Stimulated activated CD8-positive, alpha-beta memory T cell treated with anti-CD3 and anti-CD28 coated beads, Interleukin-15, amount 100 ng/mL, for 48 hours (primary cell): Measurements from ENCODE around the gene ROR2.

Experiments
- DNase-seq, 2 donors: peaks; one replicate each; pipeline ENCODE4 v3.0.0-alpha.2; 2020; ENCODE audit warnings: low read depth in 2 of 2

Gene ROR2

GRCh38 chr9:91879231-91879630 is 70.8 kb downstream of the ROR2 start:
- DNase-seq, result no peak

- no peak for DNase-seq
These were observed 76.4 kb downstream of the ROR2 start for GRCh38 chr9:91873637-91874051.

GRCh38 chr9:91868732-91869391 is 81.2 kb downstream of the ROR2 start:
- DNase-seq, result no peak

- DNase-seq, result no peak
These were observed 82.3 kb downstream of the ROR2 start for GRCh38 chr9:91867740-91868139.

GRCh38 chr9:91865041-91865440 is 85.0 kb downstream of the ROR2 start:
- DNase-seq, result no peak

GRCh38 chr9:91864380-91864779 is 85.6 kb downstream of the ROR2 start:
- no peak for DNase-seq

- no peak for DNase-seq
These were observed 86.6 kb downstream of the ROR2 start for GRCh38 chr9:91863469-91863868.

- DNase-seq, result no peak
These were observed 91.6 kb downstream of the ROR2 start for GRCh38 chr9:91858213-91859030.

- DNase-seq, result no peak
These were observed 92.5 kb downstream of the ROR2 start for GRCh38 chr9:91857291-91858212.

- DNase-seq, result peak in 1 of 2 donors; percentile 5
These were observed 93.6 kb downstream of the ROR2 start for GRCh38 chr9:91856419-91856818.

- no peak for DNase-seq
These were observed 94.8 kb downstream of the ROR2 start for GRCh38 chr9:91855196-91855595.

GRCh38 chr9:91852801-91853347 is 97.2 kb downstream of the ROR2 start:
- DNase-seq, result no peak

GRCh38 chr9:91849694-91850093 is 100.3 kb downstream of the ROR2 start:
- DNase-seq, result no peak

GRCh38 chr9:91848146-91848545 is 101.9 kb downstream of the ROR2 start:
- DNase-seq, result no peak

- DNase-seq, result no peak
These were observed 102.4 kb downstream of the ROR2 start for GRCh38 chr9:91847581-91848091.

- no peak for DNase-seq
These were observed 104.1 kb downstream of the ROR2 start for GRCh38 chr9:91845879-91846278.

GRCh38 chr9:91844701-91845291 is 105.2 kb downstream of the ROR2 start:
- DNase-seq, result no peak

- DNase-seq, result no peak
These were observed 105.8 kb downstream of the ROR2 start for GRCh38 chr9:91844190-91844589.

GRCh38 chr9:91843623-91844148 is 106.3 kb downstream of the ROR2 start:
- no peak for DNase-seq

GRCh38 chr9:91843093-91843492 is 106.9 kb downstream of the ROR2 start:
- DNase-seq, result no peak
